IMR-90 (cell line): ENCODE results near the gene RPAP2. TPM values are rescaled to one million over a fixed set of nuclear protein-coding genes. Genes with fewer than 3 reads are reported as not detected.

ENCODE experiments used
- ATAC-seq: fragments of 200-7000 bp; cut with Tn5 transposase; 2 replicates; pipeline ENCODE4 v1.9.1; 2020; ENCODE audit warnings: low read depth, mild to moderate bottlenecking, moderate library complexity
- BruUV-seq: library from RNA; stranded (reverse); fragments of 400-500 nt; replicated peaks from 2 replicates; lab custom pipeline; 2021; lab: Mats Ljungman, UMichigan
- CTCF ChIA-PET: fragments of 300-600 bp; formaldehyde crosslinking; extraction: SDS; loops from one replicate; lab custom pipeline; 2021; ENCODE audit warnings: antibody characterized with exemption; lab: Yijun Ruan, JAX
- POLR2A ChIA-PET: fragments of 300-600 bp; sonication (Branson Sonifier 250); formaldehyde crosslinking; loops from one replicate; lab custom pipeline; 2022; ENCODE audit warnings: antibody characterized with exemption; ENCODE audit not compliant: unreplicated experiment; lab: Charles Lee
- DNase-seq: peaks from one replicate; pipeline ENCODE4 v3.0.0; 2013
- H2AFZ ChIP-seq: replicated peaks from 2 replicates; pipeline ENCODE3; 2013; ENCODE audit warnings: low read length, mild to moderate bottlenecking; ENCODE audit not compliant: poor library complexity
- H2AK5ac ChIP-seq: 2 replicates; pipeline ENCODE4 v1.6.1; 2013; ENCODE audit warnings: low read depth, low read length, inconsistent platforms
- H2AK9ac ChIP-seq: replicated peaks from 2 replicates; pipeline ENCODE3; 2013; ENCODE audit warnings: mild to moderate bottlenecking, low read depth, low read length, moderate library complexity; ENCODE audit not compliant: poor library complexity
- H2BK120ac ChIP-seq: 2 replicates; pipeline ENCODE4 v1.6.1; 2013; ENCODE audit warnings: low read depth, low read length, inconsistent platforms
- H2BK15ac ChIP-seq: 3 replicates; pipeline ENCODE4 v1.6.1; 2013; ENCODE audit warnings: low read depth, low read length, inconsistent platforms
- H2BK20ac ChIP-seq: 2 replicates; pipeline ENCODE4 v1.6.1; 2013; ENCODE audit warnings: low read depth, mild to moderate bottlenecking, inconsistent platforms, low read length, moderate library complexity
- H2BK5ac ChIP-seq: 2 replicates; pipeline ENCODE4 v1.6.1; 2013; ENCODE audit warnings: mild to moderate bottlenecking, low read depth, low read length, inconsistent platforms; ENCODE audit not compliant: poor library complexity, severe bottlenecking
- H3K14ac ChIP-seq: replicated peaks from 2 replicates; pipeline ENCODE4 v1.6.1; 2013; ENCODE audit warnings: low read depth, low read length, inconsistent platforms
- H3K18ac ChIP-seq: 2 replicates; pipeline ENCODE4 v1.6.1; 2013; ENCODE audit warnings: low read depth, low read length, control low read depth
- H3K23ac ChIP-seq: 2 replicates; pipeline ENCODE4 v1.6.1; 2013; ENCODE audit warnings: low read depth, low read length, inconsistent platforms
- H3K27ac ChIP-seq: 2 replicates; pipeline ENCODE4 v1.5.1; 2013; ENCODE audit warnings: mild to moderate bottlenecking, control low read depth, low read length; ENCODE audit not compliant: insufficient read depth
- H3K27me3 ChIP-seq: 2 replicates; pipeline ENCODE4 v1.6.1; 2013; ENCODE audit warnings: low read length; ENCODE audit not compliant: control insufficient read depth, insufficient read depth
- H3K36me3 ChIP-seq: 2 replicates; pipeline ENCODE4 v1.6.1; 2013; ENCODE audit warnings: low read length, mixed read lengths; ENCODE audit not compliant: control insufficient read depth, insufficient read depth
- H3K4ac ChIP-seq: 2 replicates; pipeline ENCODE4 v1.6.1; 2013; ENCODE audit warnings: low read depth, low read length, inconsistent platforms
- H3K4me1 ChIP-seq: 2 replicates; pipeline ENCODE4 v1.6.1; 2013; ENCODE audit warnings: low read length, mixed read lengths; ENCODE audit not compliant: control insufficient read depth, insufficient read depth
- H3K4me2 ChIP-seq: 2 replicates; pipeline ENCODE4 v1.6.1; 2013; ENCODE audit warnings: low read depth, mild to moderate bottlenecking, control low read depth, low read length, moderate library complexity
- H3K4me3 ChIP-seq: 2 replicates; pipeline ENCODE4 v1.5.1; 2013; ENCODE audit warnings: low read depth, mild to moderate bottlenecking, control low read depth, low read length, moderate library complexity; ENCODE audit not compliant: insufficient read depth
- H3K56ac ChIP-seq: 2 replicates; pipeline ENCODE4 v1.6.1; 2013; ENCODE audit warnings: low read length, inconsistent platforms; ENCODE audit not compliant: insufficient read depth; ENCODE audit errors: extremely low read depth
- H3K79me1 ChIP-seq, 2 experiments: 2 replicates each; pipeline ENCODE4 v1.6.1; 2013; ENCODE audit warnings: low read length in 2 of 2, inconsistent platforms in 1 of 2, low read depth in 1 of 2
- H3K9ac ChIP-seq: 2 replicates; pipeline ENCODE4 v1.6.1; 2013; ENCODE audit warnings: low read depth, low read length, control low read depth
- H3K9me1 ChIP-seq: 2 replicates; pipeline ENCODE4 v1.6.1; 2013; ENCODE audit warnings: low read length, inconsistent platforms; ENCODE audit not compliant: insufficient read depth
- H3K9me3 ChIP-seq: 2 replicates; pipeline ENCODE4 v1.6.1; 2013; ENCODE audit warnings: low read length; ENCODE audit not compliant: control insufficient read depth, insufficient read depth
- H4K20me1 ChIP-seq: 2 replicates; pipeline ENCODE4 v1.6.1; 2013; ENCODE audit warnings: low read length, inconsistent platforms; ENCODE audit not compliant: insufficient read depth
- H4K5ac ChIP-seq: 2 replicates; pipeline ENCODE4 v1.6.1; 2013; ENCODE audit warnings: mild to moderate bottlenecking, low read depth, low read length, control low read depth
- H4K8ac ChIP-seq, 2 experiments: 2 replicates each; pipeline ENCODE4 v1.6.1; 2013; ENCODE audit warnings: low read depth in 2 of 2, low read length in 2 of 2, control low read depth in 1 of 2, inconsistent platforms in 1 of 2
- H4K91ac ChIP-seq: 2 replicates; pipeline ENCODE4 v1.6.1; 2013; ENCODE audit warnings: low read depth, low read length, inconsistent platforms; ENCODE audit not compliant: insufficient read depth
- RAD21 ChIP-seq: IDR thresholded peaks from 2 replicates; pipeline ENCODE4 v1.6.1; 2012; ENCODE audit warnings: low read length, improper control_type of control experiment
- RFX5 ChIP-seq: IDR thresholded peaks from 2 replicates; pipeline ENCODE4 v1.8.0; 2012; ENCODE audit warnings: low read depth, mild to moderate bottlenecking, low read length, moderate library complexity
- WGBS, 2 experiments: methylation state at CpG; one replicate each; pipeline versions ENCODE4 v1.1.5 to v1.1.7; 2013; ENCODE audit warnings: missing lambda C conversion rate in 2 of 2; ENCODE audit not compliant: insufficient read length in 1 of 2; ENCODE audit errors: extremely low coverage in 2 of 2; 5-methylcytosine and 5-hydroxymethylcytosine counted together
- dilution Hi-C: fragments of 300-500 bp; cut with HindIII; formaldehyde crosslinking; loops from one replicate; pipeline ENCODE4 v1.14.3; 2018; ENCODE audit warnings: low sequenced_read_pairs; ENCODE audit not compliant: unreplicated experiment
- in situ Hi-C: fragments of 300-500 bp; cut with MboI; formaldehyde crosslinking; loops from 3 replicates; pipeline ENCODE4 v1.14.3; 2019; ENCODE audit warnings: low sequenced_read_pairs, inconsistent platforms, mixed read lengths
- intact Hi-C: fragments of 100-400 bp; cut with micrococcal nuclease; formaldehyde crosslinking; loops from 2 replicates; pipeline ENCODE4 v1.10.0; 2022
- polyA plus RNA-seq, 3 experiments: library from polyadenylated mRNA; depleted of rRNA; stranded (reverse); fragments of >200 nt; gene quantifications; 2 replicates each; pipeline ENCODE4 v1.2.3, GENCODE V29; 2012; ENCODE audit warnings: low replicate concordance in 1 of 3
- total RNA-seq: library from RNA; depleted of rRNA; stranded (reverse); fragments of >200 nt; gene quantifications from 2 replicates; pipeline ENCODE4 v1.2.3, GENCODE V29; 2012

RPAP2 gene
- total and polyA plus RNA-seq, 2 of the 4 experiments (the other 2 are of a cell fraction) = 7.1 to 13.6 TPM

GRCh38 chr1:92359986-92360385, 61.1 kb downstream of the RPAP2 start:
- Histone ChIP-seq H4K5ac (no peak overlapping the region), H3K56ac (no peak overlapping the region), H3K4me1 (no peaks in the 10 kb centered on the region), H2BK15ac (no peak overlapping the region), H3K4me3 (no peak overlapping the region), H4K91ac (no peak overlapping the region), H3K79me1 (no peaks in the 10 kb centered on the region), H3K9me3 (no peaks in the 10 kb centered on the region), H3K23ac (no peak overlapping the region), H3K18ac (no peak overlapping the region), H2AK5ac (no peak overlapping the region), H4K8ac (no peak overlapping the region), H4K20me1 (no peaks in the 10 kb centered on the region), H2AFZ (no peak overlapping the region), H3K27ac (no peak overlapping the region), H3K9ac (no peak overlapping the region), H3K36me3 (peaks cover 8% of the 10 kb centered on the region), H3K4me2 (no peak overlapping the region), H2BK120ac (no peak overlapping the region), H3K27me3 (no peaks in the 10 kb centered on the region), H3K4ac (no peak overlapping the region), H3K9me1 (no peaks in the 10 kb centered on the region; the same call in 1 of the 2 replicates), H2BK20ac (no peak overlapping the region), H3K14ac (no peak overlapping the region), H2AK9ac (no peak overlapping the region), H2BK5ac (no peak overlapping the region)
- DNase-seq (no peak), ATAC-seq (no peak)
- intact Hi-C loops = no loop called here
- no CpG with 5 or more reads among the region's 2 CpGs for WGBS, 2 experiments
- POLR2A ChIA-PET = no interaction called here
- TF ChIP-seq RFX5 = no peak
- TF ChIP-seq RAD21 = no peak
- no TSS peak for BruUV-seq
- CTCF ChIA-PET = no interaction called here
- dilution Hi-C loops = no loop called here
- in situ Hi-C loops = no loop called here
